HuH-7.5 (cell line): Measurements from ENCODE around the gene VWA5A.

Experiments used
- DNase-seq: peaks from one replicate; pipeline ENCODE4 v3.0.0; 2011; ENCODE audit warnings: low spot score

The VWA5A gene

GRCh38 chr11:124170801-124171586 lies 55.7 kb downstream of the VWA5A start:
- DNase-seq, result peak; percentile 5

GRCh38 chr11:124172101-124172500 lies 56.9 kb downstream of the VWA5A start:
- DNase-seq, result no peak

DNA sequence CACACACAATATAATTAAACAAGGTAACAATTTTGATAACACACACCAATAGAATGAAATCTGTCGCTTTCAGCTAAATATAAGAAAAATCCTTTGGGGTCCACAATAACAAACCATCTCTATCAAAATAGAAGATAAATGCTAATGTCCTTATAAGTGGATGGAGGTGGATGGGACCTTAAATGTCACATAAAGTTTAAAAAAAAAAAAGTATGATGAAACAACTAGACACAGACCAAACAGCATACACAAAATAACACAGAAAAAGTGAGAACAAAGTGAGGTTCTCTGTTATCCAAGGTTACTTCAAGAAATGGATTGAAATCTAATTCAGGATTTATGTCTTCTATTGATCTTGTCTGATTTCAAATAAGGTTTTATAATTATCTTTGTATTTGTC lies 57.3 kb downstream of the VWA5A start:
- DNase-seq, result no peak

DNA sequence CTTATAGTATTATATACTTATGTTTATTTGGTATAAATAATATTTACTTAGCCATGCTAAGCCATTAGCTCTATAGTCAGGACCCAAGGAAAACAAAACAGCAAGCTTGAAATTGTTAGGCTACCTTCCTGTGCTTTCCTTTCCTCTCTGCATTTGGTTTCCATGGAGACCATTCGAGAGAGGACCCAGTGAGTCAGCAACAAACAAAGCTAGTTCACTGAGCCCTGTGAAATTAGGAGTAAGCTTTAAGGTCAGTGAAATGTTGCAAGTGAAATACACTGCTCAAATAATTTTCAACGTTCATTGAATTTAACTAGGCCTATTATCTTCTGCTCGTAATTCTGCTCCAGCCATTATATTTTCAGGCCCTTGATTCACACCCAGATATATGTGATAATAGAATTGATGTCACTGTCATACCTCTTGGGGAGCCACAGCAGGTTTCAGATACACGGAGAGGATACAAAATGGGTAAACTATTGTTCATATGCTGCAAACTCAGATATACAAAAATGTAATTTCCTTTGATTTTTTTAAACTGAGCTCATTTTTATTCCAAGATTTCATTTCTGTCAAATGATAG lies 58.8 kb downstream of the VWA5A start:
- DNase-seq, result peak; percentile 6

DNA sequence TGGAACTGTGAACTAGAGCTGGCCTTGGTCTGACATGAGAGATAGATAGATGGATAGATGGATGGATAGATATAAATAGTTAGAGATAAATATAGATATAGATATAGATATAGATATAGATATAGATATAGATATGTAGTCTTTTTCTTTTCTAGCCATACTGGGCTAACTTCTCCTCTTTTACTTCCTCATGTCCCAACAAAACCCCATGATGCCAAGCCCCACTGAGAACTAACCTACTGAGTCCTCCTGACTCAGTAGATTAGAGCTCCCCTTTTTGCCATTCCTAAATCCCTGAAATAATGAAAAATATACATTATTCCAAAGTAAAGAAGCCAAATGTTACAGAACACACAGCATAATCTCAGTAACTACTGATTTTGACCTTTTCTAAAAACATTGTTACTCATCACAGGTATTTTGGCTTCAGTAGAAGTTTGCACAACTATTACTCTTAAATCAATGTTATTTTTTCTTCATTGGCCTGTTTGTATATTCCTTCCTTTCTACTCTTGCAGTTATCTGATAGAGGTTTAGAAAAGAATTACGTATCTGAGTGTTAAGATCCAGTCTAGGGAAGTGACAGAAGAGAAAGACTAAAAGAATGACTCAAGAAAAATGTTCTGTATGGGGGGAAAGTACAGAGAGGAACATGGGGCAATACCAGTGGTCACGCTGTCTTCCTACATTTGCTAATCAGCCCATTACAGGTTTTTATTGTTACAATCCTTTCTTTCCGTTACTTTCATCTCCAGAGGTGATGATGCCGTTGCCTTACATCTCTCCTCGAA lies 61.9 kb downstream of the VWA5A start:
- DNase-seq, result no peak

DNA sequence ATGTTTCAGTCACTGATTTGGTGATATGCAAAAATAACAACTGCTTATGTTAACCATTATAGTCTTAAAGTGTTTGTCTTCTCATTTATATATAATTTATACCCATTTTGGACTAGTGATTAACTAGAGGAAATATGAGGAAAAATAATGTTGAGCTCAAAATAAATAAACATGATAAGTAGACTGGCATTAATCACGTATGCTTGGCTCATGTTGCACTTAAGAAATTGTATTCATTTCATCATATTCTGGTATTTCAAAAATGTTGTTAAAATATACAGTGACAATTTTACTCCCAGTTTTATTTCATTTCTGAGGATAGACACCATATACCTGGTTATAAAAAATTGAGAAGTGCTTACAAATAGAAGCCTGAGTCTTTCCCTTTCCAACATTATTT lies 64.1 kb downstream of the VWA5A start:
- DNase-seq, result no peak

DNA sequence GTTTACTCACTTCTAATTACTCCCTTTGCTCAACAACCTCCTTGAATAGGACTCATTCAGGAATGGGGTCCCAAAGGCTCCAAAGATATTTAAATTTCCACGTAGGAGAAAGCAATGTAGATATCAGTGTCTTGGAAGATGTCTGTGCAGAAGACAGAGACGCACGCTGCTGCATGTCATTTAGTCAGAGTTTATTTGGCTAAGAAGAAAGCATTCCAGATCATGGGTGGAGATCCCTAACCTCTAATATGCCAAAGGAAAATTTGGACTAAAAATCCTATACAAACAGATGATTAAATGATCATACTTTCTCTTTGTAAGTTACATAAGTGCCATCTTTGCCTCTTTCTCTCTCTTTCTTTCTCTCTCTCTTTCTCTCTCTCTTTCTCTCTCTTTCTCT lies 67.8 kb downstream of the VWA5A start, which contains the start of gene OR10D3:
Gene OR10D3, plus strand, starts transcription at position 278 of the 400 bp plus-strand sequence. CDS start 1,925 bp downstream, outside the sequence.
- DNase-seq, result no peak

- DNase-seq, result no peak
Observed at GRCh38 chr11:124190298-124191139, 75.3 kb downstream of the VWA5A start.

- DNase-seq, result no peak
Observed at GRCh38 chr11:124193221-124194010, 78.2 kb downstream of the VWA5A start.

DNA sequence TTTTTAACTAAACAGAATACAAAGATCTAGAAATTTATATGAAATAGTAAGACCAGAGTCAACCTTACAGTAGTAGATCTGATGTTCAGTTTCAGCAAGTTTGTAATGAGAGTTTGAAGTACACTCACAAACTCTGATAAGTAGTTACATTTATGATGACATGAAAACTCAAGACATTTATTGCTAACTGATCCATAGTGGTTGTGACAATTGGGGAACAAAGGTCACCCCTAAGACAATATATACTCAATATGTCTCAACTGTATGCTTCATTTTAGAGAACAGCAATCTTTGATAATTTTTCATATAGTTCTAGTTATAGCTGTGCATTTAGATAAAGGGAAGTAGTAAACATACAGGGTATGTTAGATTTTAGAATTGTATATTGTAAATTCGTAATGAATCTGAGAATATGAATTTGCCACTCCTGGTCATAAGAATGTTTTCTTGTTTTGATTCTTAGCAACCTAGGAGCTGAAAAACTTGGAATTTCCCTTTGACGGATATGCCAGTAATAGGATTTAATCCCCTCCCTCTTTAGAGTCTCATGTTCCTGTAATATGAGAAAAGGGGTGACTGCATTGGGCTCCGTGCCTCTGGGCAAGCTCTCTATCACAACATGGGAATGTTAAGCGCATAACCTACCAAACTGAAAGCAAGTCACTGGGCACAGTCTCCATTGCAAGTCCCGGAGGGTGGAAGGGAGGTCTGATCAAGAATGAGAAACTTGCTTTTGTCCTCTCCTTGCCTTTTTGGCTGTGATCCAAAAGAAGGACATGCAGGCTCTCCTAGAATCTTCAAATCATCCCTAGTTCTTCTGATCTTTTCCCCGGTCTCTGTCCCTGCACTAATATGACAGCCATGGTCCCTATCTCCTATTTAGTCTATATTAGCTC lies 79.3 kb downstream of the VWA5A start:
- DNase-seq, result no peak

DNA sequence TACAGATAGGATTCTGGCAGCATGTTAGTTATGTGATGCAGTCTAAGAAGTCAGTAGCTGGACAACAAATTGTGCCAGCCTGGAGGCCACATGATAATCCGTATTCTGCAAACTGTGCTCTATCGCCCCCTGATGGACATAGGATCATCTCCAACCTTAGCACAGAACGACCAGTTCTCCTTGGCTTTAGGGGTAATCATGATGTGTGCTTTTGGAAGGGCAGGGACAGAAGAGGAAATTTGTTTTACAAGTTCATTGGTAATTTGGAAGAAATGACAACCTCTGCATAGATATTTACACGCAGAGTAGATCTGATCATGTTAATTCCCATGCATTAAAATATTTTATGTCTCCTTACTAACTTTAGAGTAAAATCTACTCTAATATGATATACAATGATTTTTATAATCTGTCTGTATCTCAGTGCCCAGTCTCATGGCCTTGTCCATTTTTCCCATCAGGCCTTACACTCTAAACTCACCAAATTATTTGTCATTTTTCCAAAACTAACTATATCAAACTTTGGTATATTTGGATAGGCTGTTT lies 80.0 kb downstream of the VWA5A start:
- DNase-seq, result peak; percentile 33
